Measurements from ENCODE around the gene HACD4.

GRCh38 chr9:20980832-20981455, 50.5 kb downstream of the HACD4 start:
- TF ChIP-seq POLR2A (IDR thresholded peaks at IDR 0.05) (peak in 1 of 2 donors; percentile 14), CTCF (IDR thresholded peaks at IDR 0.05) (no peak)
